ENCODE data around the gene HOXC6.

Gene HOXC6

GRCh38 chr12:54012631-54013409 is 15.4 kb upstream of the HOXC6 start:
- DNase-seq = no peak

- no peak for DNase-seq
Measured at GRCh38 chr12:54014377-54015017, 13.7 kb upstream of the HOXC6 start.

GRCh38 chr12:54015018-54015931 is 13.0 kb upstream of the HOXC6 start:
- no peak for DNase-seq

GRCh38 chr12:54016051-54016450 is 12.2 kb upstream of the HOXC6 start:
- no peak for DNase-seq

- DNase-seq = no peak
Measured at GRCh38 chr12:54016478-54016964, 11.7 kb upstream of the HOXC6 start.

- DNase-seq = no peak
Measured at GRCh38 chr12:54017027-54017788, 11.0 kb upstream of the HOXC6 start.

GRCh38 chr12:54017878-54018467 is 10.3 kb upstream of the HOXC6 start:
- peak in 35 of 56 donors; percentile 1 to 55 (median 22) for DNase-seq

- DNase-seq = no peak
Measured at GRCh38 chr12:54018468-54018984, 9.7 kb upstream of the HOXC6 start.

GRCh38 chr12:54019091-54019811 is 9.0 kb upstream of the HOXC6 start:
- DNase-seq = no peak

GRCh38 chr12:54019924-54020590 is 8.2 kb upstream of the HOXC6 start:
- DNase-seq = no peak

GRCh38 chr12:54020591-54021405 is 7.4 kb upstream of the HOXC6 start:
- no peak for DNase-seq

GRCh38 chr12:54021432-54022013 is 6.7 kb upstream of the HOXC6 start:
- no peak for DNase-seq

GRCh38 chr12:54022960-54023884 is 5.0 kb upstream of the HOXC6 start:
- DNase-seq = no peak

GRCh38 chr12:54024127-54024526 is 4.1 kb upstream of the HOXC6 start:
- no peak for DNase-seq

- DNase-seq = no peak
Measured at GRCh38 chr12:54024581-54025305, 3.5 kb upstream of the HOXC6 start.
